NCI-H1092 treated with DMSO at 0.1 percent for 48 hours (cell line): ENCODE results near the gene IGF2R.
"Not testable (repeated sequence)": the region's sequence is repeated elsewhere in the genome, so short reads cannot be mapped to it uniquely, and the experiment has no call there.

Experiments used
- DNase-seq: peaks from one replicate; lab custom pipeline; 2025; lab: John Stamatoyannopoulos, UW

Gene IGF2R

GRCh38 chr6:160076009-160076408 is 107.1 kb downstream of the IGF2R start:
- no peak for DNase-seq

- no peak for DNase-seq
Measured at GRCh38 chr6:160077024-160077423, 108.1 kb downstream of the IGF2R start.

- DNase-seq: no peak
Measured at GRCh38 chr6:160077526-160077925, 108.6 kb downstream of the IGF2R start.

- no peak for DNase-seq
Measured at GRCh38 chr6:160078883-160079685, 110.2 kb downstream of the IGF2R start.

- no peak for DNase-seq
Measured at GRCh38 chr6:160079686-160080043, 110.8 kb downstream of the IGF2R start.

- no peak for DNase-seq
Measured at GRCh38 chr6:160080097-160080496, 111.2 kb downstream of the IGF2R start.

GRCh38 chr6:160081398-160081797 is 112.5 kb downstream of the IGF2R start:
- DNase-seq: no peak

GRCh38 chr6:160082627-160083026 is 113.7 kb downstream of the IGF2R start:
- DNase-seq: no peak

- no peak for DNase-seq
Measured at GRCh38 chr6:160084198-160084776, 115.4 kb downstream of the IGF2R start.

- DNase-seq: no peak
Measured at GRCh38 chr6:160085226-160085625, 116.3 kb downstream of the IGF2R start.

GRCh38 chr6:160085713-160086505 is 117.0 kb downstream of the IGF2R start:
- no peak for DNase-seq

- DNase-seq: no peak
Measured at GRCh38 chr6:160086754-160087153, 117.9 kb downstream of the IGF2R start.

GRCh38 chr6:160088069-160088783 is 119.3 kb downstream of the IGF2R start:
- DNase-seq: peak; percentile 12

GRCh38 chr6:160088784-160089533 is 120.1 kb downstream of the IGF2R start:
- DNase-seq: no peak

- DNase-seq: no peak
Measured at GRCh38 chr6:160089534-160089897, 120.6 kb downstream of the IGF2R start.

GRCh38 chr6:160090442-160091239 is 121.8 kb downstream of the IGF2R start:
- DNase-seq: not testable (repeated sequence)

GRCh38 chr6:160092176-160092575 is 123.3 kb downstream of the IGF2R start:
- DNase-seq: not testable (repeated sequence)

GRCh38 chr6:160092602-160093001 is 123.7 kb downstream of the IGF2R start:
- no peak for DNase-seq

GRCh38 chr6:160093061-160093460 is 124.2 kb downstream of the IGF2R start:
- DNase-seq: no peak

GRCh38 chr6:160093946-160094345 is 125.1 kb downstream of the IGF2R start:
- no peak for DNase-seq
